ENCODE measurements around the gene MAST2.

- TF ChIP-seq CTCF (IDR thresholded peaks at IDR 0.05; ENCODE audit: extremely low read depth in 1 of 2, insufficient read depth in 1 of 2, low read depth in 1 of 2, low read length in 2 of 2): no peak
- no peak for TF ChIP-seq MYC (IDR thresholded peaks at IDR 0.05; ENCODE audit: low read depth, low read length)
- TF ChIP-seq MAX (IDR thresholded peaks at IDR 0.05; ENCODE audit: insufficient read depth, insufficient read length): no peak
- no peak for TF ChIP-seq FOS (IDR thresholded peaks at IDR 0.05; ENCODE audit: borderline replicate concordance, insufficient read depth, low read length)
- TF ChIP-seq POLR2A (IDR thresholded peaks at IDR 0.05; ENCODE audit: low read depth, low read length): no peak
- TF ChIP-seq EZH2 (IDR thresholded peaks at IDR 0.05; ENCODE audit: borderline replicate concordance, low read depth, low read length, severe bottlenecking): no peak
- TF ChIP-seq JUN (IDR thresholded peaks at IDR 0.05; ENCODE audit: borderline replicate concordance, insufficient read depth, insufficient read length, low read depth): no peak
- no peak for TF ChIP-seq POLR2AphosphoS5 (IDR thresholded peaks at IDR 0.05; ENCODE audit: insufficient read depth, low read depth, low read length)
- no peak for TF ChIP-seq GATA2 (IDR thresholded peaks at IDR 0.05; ENCODE audit: insufficient read depth, insufficient read length, low read depth, low read length)
Observed at GRCh38 chr1:46034601-46035516, 231.4 kb downstream of the MAST2 start.

Data from endothelial cell of umbilical vein (primary cell).